Loucy (cell line): ENCODE results near the gene HECA.

Source experiments
- CTCF ChIP-seq: fragments of 200-600 bp; sonication (generic); conservative IDR thresholded peaks from 2 replicates; pipeline ENCODE4 v1.5.1; 2014; ENCODE audit warnings: mild to moderate bottlenecking, antibody characterized with exemption, low read length
- EZH2phosphoT487 ChIP-seq: fragments of 200-600 bp; IDR thresholded peaks from 2 replicates; pipeline ENCODE4 v1.6.1; 2018; ENCODE audit warnings: antibody characterized with exemption, mild to moderate bottlenecking, moderate library complexity, borderline replicate concordance

DNA sequence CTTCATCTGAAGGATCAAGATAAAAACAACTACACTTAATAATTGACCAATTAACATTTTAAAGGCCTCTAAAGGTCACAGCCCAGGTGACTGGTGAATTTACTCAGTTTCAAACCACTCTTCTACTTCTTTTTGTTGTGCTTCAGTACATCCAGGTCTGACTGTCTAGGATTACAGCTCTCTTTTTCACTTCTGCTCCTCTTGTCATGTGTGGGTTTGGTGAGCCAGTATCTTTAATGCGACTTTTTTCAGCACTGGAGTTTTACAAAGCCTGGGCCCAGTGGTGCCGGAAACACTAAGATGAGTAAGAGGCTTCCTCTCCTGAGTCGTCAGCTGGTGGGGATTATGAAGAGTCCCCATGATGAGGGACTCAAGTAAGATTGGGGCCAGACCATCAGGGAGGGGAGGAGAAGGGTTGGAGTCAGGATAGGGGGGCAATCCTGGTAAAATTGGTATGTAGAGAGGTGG lies 27.0 kb downstream of the HECA start:
- TF ChIP-seq CTCF (no peak), EZH2phosphoT487 (no peak)
